Stimulated activated CD8-positive, alpha-beta memory T cell treated with anti-CD3 and anti-CD28 coated beads, Interleukin-12 subunit alpha, Interleukin-12 subunit beta, amount 100 ng/mL, for 1 hour (primary cell): ENCODE results near the gene SRGAP2B.
"Not testable (repeated sequence)": the region's sequence is repeated elsewhere in the genome, so short reads cannot be mapped to it uniquely, and the experiment has no call there.

Experiments used
- DNase-seq: peaks from one replicate; pipeline ENCODE4 v3.0.0-alpha.2; 2020; ENCODE audit warnings: low read depth

Gene SRGAP2B

GRCh38 chr1:144998134-144998980 is 96.8 kb downstream of the SRGAP2B start:
- DNase-seq, result not testable (repeated sequence)

GRCh38 chr1:144995833-144996410 is 99.2 kb downstream of the SRGAP2B start:
- DNase-seq, result not testable (repeated sequence)

- not testable (repeated sequence) for DNase-seq
Measured at GRCh38 chr1:144992915-144993314, 102.2 kb downstream of the SRGAP2B start.

- DNase-seq, result not testable (repeated sequence)
Measured at GRCh38 chr1:144990611-144991010, 104.5 kb downstream of the SRGAP2B start.

GRCh38 chr1:144987131-144987530 is 108.0 kb downstream of the SRGAP2B start:
- not testable (repeated sequence) for DNase-seq

- not testable (repeated sequence) for DNase-seq
Measured at GRCh38 chr1:144986171-144986860, 108.8 kb downstream of the SRGAP2B start.

- DNase-seq, result not testable (repeated sequence)
Measured at GRCh38 chr1:144985550-144986170, 109.5 kb downstream of the SRGAP2B start.

GRCh38 chr1:144982802-144983525 is 112.2 kb downstream of the SRGAP2B start:
- not testable (repeated sequence) for DNase-seq

GRCh38 chr1:144981157-144981556 is 114.0 kb downstream of the SRGAP2B start:
- not testable (repeated sequence) for DNase-seq

- not testable (repeated sequence) for DNase-seq
Measured at GRCh38 chr1:144979960-144980595, 115.0 kb downstream of the SRGAP2B start.

GRCh38 chr1:144977856-144978255 is 117.3 kb downstream of the SRGAP2B start:
- DNase-seq, result not testable (repeated sequence)

GRCh38 chr1:144971936-144972335 is 123.2 kb downstream of the SRGAP2B start:
- not testable (repeated sequence) for DNase-seq

GRCh38 chr1:144966488-144966887 is 128.6 kb downstream of the SRGAP2B start:
- DNase-seq, result not testable (repeated sequence)

GRCh38 chr1:144964765-144965164 is 130.4 kb downstream of the SRGAP2B start:
- DNase-seq, result not testable (repeated sequence)

GRCh38 chr1:144964186-144964585 is 130.9 kb downstream of the SRGAP2B start:
- DNase-seq, result not testable (repeated sequence)

GRCh38 chr1:144963571-144963970 is 131.6 kb downstream of the SRGAP2B start:
- not testable (repeated sequence) for DNase-seq

GRCh38 chr1:144961604-144962583 is 133.2 kb downstream of the SRGAP2B start:
- DNase-seq, result not testable (repeated sequence)

GRCh38 chr1:144960929-144961488 is 134.1 kb downstream of the SRGAP2B start:
- DNase-seq, result not testable (repeated sequence)

- DNase-seq, result not testable (repeated sequence)
Measured at GRCh38 chr1:144948390-144948789, 146.7 kb downstream of the SRGAP2B start.
